ENCODE measurements around the gene MGAT4A.

MGAT4A gene

DNA sequence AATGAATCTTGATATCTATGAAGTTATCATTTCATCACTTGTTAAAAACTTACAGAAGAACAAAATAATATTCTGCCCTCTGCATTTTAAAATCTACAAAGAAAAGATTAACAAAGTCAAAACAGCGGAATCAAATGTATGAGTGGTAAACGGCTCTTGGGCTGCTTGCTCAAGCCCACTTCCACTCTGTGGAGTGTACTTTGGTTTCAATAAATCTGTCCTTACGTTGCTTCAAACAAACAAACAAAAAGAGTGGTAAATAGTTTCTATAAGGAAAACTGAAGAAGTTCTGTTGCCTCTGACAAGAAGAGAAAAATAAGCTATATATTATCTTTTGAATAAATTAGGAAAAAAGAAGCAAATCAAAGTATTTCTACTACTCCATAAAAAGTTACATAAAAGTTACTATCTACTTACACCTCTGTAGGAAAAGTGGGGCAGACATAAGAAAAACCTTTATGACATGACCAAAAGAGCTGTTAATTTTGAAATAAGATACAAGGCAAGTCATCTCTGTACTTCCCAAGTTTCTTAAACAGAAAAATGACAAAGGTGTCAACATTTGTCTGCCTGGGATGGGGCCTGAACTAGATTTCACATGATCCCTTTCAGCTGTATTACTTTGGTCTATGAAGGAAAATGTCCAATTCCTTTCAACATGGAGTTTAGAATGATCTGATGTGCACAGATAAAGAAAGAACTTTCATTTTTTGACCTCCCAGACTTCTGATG, 56.5 kb downstream of the MGAT4A start:
- no peak overlapping the region for H3K4me3 ChIP-seq (ENCODE audit: low read length)
- no peaks in the 10 kb centered on the region for H3K4me1 ChIP-seq (ENCODE audit: low read length)
- no peak overlapping the region for H3K4me2 ChIP-seq (ENCODE audit: low read depth, low read length)
- H3K9ac ChIP-seq (ENCODE audit: low read length): no peak overlapping the region
- no peak overlapping the region for H2AFZ ChIP-seq (ENCODE audit: low read length)
- no peaks in the 10 kb centered on the region for H3K36me3 ChIP-seq (replicated peaks; ENCODE audit: insufficient read depth, low read length)
- TF ChIP-seq EZH2 (optimal IDR thresholded peaks at IDR 0.05; ENCODE audit: low read depth, low read length): no peak
- TF ChIP-seq, protein P1, sequence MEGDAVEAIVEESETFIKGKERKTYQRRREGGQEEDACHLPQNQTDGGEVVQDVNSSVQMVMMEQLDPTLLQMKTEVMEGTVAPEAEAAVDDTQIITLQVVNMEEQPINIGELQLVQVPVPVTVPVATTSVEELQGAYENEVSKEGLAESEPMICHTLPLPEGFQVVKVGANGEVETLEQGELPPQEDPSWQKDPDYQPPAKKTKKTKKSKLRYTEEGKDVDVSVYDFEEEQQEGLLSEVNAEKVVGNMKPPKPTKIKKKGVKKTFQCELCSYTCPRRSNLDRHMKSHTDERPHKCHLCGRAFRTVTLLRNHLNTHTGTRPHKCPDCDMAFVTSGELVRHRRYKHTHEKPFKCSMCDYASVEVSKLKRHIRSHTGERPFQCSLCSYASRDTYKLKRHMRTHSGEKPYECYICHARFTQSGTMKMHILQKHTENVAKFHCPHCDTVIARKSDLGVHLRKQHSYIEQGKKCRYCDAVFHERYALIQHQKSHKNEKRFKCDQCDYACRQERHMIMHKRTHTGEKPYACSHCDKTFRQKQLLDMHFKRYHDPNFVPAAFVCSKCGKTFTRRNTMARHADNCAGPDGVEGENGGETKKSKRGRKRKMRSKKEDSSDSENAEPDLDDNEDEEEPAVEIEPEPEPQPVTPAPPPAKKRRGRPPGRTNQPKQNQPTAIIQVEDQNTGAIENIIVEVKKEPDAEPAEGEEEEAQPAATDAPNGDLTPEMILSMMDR (IDR thresholded peaks at IDR 0.05; ENCODE audit: low read length): no peak
- no peak for TF ChIP-seq EZH2phosphoT487 (IDR thresholded peaks at IDR 0.05; ENCODE audit: low read length)
- H3K27me3 ChIP-seq (replicated peaks; ENCODE audit: insufficient read depth, low read length): no peaks in the 10 kb centered on the region
- no peak for DNase-seq
- H3K79me2 ChIP-seq (ENCODE audit: low read length): no peaks in the 10 kb centered on the region
- H3F3A ChIP-seq (ENCODE audit: insufficient read depth, low read length): no peaks in the 10 kb centered on the region
- no peak overlapping the region for H3K27ac ChIP-seq (ENCODE audit: low read length)
- no peaks in the 10 kb centered on the region for H4K20me1 ChIP-seq (ENCODE audit: insufficient read depth, low read length)
- no peaks in the 10 kb centered on the region for H3K9me2 ChIP-seq (replicated peaks; ENCODE audit: insufficient read depth, low read length)
- H3K9me3 ChIP-seq (replicated peaks; ENCODE audit: insufficient read depth, low read length): no peaks in the 10 kb centered on the region

- Histone ChIP-seq H3K27me3 (replicated peaks; ENCODE audit: insufficient read depth, low read length) (no peaks in the 10 kb centered on the region), H3K9me3 (replicated peaks; ENCODE audit: insufficient read depth, low read length) (no peaks in the 10 kb centered on the region), H3K9ac (ENCODE audit: low read length) (no peak overlapping the region), H3K4me1 (ENCODE audit: low read length) (no peaks in the 10 kb centered on the region), H3K27ac (ENCODE audit: low read length) (no peak overlapping the region), H3F3A (ENCODE audit: insufficient read depth, low read length) (no peaks in the 10 kb centered on the region), H3K36me3 (replicated peaks; ENCODE audit: insufficient read depth, low read length) (no peaks in the 10 kb centered on the region), H3K9me2 (replicated peaks; ENCODE audit: insufficient read depth, low read length) (no peaks in the 10 kb centered on the region), H3K4me3 (ENCODE audit: low read length) (no peak overlapping the region), H3K79me2 (ENCODE audit: low read length) (no peaks in the 10 kb centered on the region), H4K20me1 (ENCODE audit: insufficient read depth, low read length) (no peaks in the 10 kb centered on the region), H3K4me2 (ENCODE audit: low read depth, low read length) (no peak overlapping the region), H2AFZ (ENCODE audit: low read length) (no peak overlapping the region)
- TF ChIP-seq EZH2phosphoT487 (IDR thresholded peaks at IDR 0.05; ENCODE audit: low read length) (no peak), EZH2 (optimal IDR thresholded peaks at IDR 0.05; ENCODE audit: low read depth, low read length) (no peak)
- TF ChIP-seq, protein P1 (IDR thresholded peaks at IDR 0.05; ENCODE audit: low read length): no peak
- no peak for DNase-seq
These were observed 61.3 kb downstream of the MGAT4A start for GRCh38 chr2:98669675-98670074.

GRCh38 chr2:98665677-98666076, 65.3 kb downstream of the MGAT4A start:
- no peak overlapping the region for H3K27ac ChIP-seq (ENCODE audit: low read length)
- no peak overlapping the region for H3K9ac ChIP-seq (ENCODE audit: low read length)
- no peaks in the 10 kb centered on the region for H3K9me3 ChIP-seq (replicated peaks; ENCODE audit: insufficient read depth, low read length)
- H3K4me2 ChIP-seq (ENCODE audit: low read depth, low read length): no peak overlapping the region
- no peaks in the 10 kb centered on the region for H3K4me1 ChIP-seq (ENCODE audit: low read length)
- DNase-seq: no peak
- no peak for TF ChIP-seq EZH2phosphoT487 (IDR thresholded peaks at IDR 0.05; ENCODE audit: low read length)
- H4K20me1 ChIP-seq (ENCODE audit: insufficient read depth, low read length): no peaks in the 10 kb centered on the region
- H3K4me3 ChIP-seq (ENCODE audit: low read length): no peak overlapping the region
- H3K36me3 ChIP-seq (replicated peaks; ENCODE audit: insufficient read depth, low read length): no peaks in the 10 kb centered on the region
- no peaks in the 10 kb centered on the region for H3F3A ChIP-seq (ENCODE audit: insufficient read depth, low read length)
- H3K9me2 ChIP-seq (replicated peaks; ENCODE audit: insufficient read depth, low read length): no peaks in the 10 kb centered on the region
- H3K79me2 ChIP-seq (ENCODE audit: low read length): no peaks in the 10 kb centered on the region
- H2AFZ ChIP-seq (ENCODE audit: low read length): no peak overlapping the region
- no peaks in the 10 kb centered on the region for H3K27me3 ChIP-seq (replicated peaks; ENCODE audit: insufficient read depth, low read length)

GRCh38 chr2:98664323-98664722, 66.6 kb downstream of the MGAT4A start:
- TF ChIP-seq, protein P1 (IDR thresholded peaks at IDR 0.05; ENCODE audit: low read length): no peak
- no peak for TF ChIP-seq EZH2 (optimal IDR thresholded peaks at IDR 0.05; ENCODE audit: low read depth, low read length)
- no peak for TF ChIP-seq EZH2phosphoT487 (IDR thresholded peaks at IDR 0.05; ENCODE audit: low read length)
- Histone ChIP-seq H2AFZ (ENCODE audit: low read length) (no peak overlapping the region), H3K9ac (ENCODE audit: low read length) (no peak overlapping the region), H3K36me3 (replicated peaks; ENCODE audit: insufficient read depth, low read length) (no peaks in the 10 kb centered on the region), H3K9me2 (replicated peaks; ENCODE audit: insufficient read depth, low read length) (no peaks in the 10 kb centered on the region), H3K4me1 (ENCODE audit: low read length) (no peaks in the 10 kb centered on the region), H3K79me2 (ENCODE audit: low read length) (no peaks in the 10 kb centered on the region), H4K20me1 (ENCODE audit: insufficient read depth, low read length) (no peaks in the 10 kb centered on the region), H3K27me3 (replicated peaks; ENCODE audit: insufficient read depth, low read length) (no peaks in the 10 kb centered on the region), H3F3A (ENCODE audit: insufficient read depth, low read length) (no peaks in the 10 kb centered on the region), H3K27ac (ENCODE audit: low read length) (no peak overlapping the region), H3K9me3 (replicated peaks; ENCODE audit: insufficient read depth, low read length) (no peaks in the 10 kb centered on the region), H3K4me3 (ENCODE audit: low read length) (no peak overlapping the region), H3K4me2 (ENCODE audit: low read depth, low read length) (no peak overlapping the region)
- DNase-seq: no peak

Data from MM.1S (cell line).